ENCODE results near the gene ZDHHC14.

GRCh38 chr6:157622427-157622826, 241.4 kb downstream of the ZDHHC14 start:
- TF ChIP-seq CEBPB (IDR thresholded peaks at IDR 0.05) (no peak), YY1 (IDR thresholded peaks at IDR 0.05; ENCODE audit: low read depth) (no peak), EP300 (IDR thresholded peaks at IDR 0.05; ENCODE audit: borderline replicate concordance) (no peak), MAX (IDR thresholded peaks at IDR 0.05) (no peak), TAF1 (IDR thresholded peaks at IDR 0.05; ENCODE audit: low read depth) (no peak), TEAD4 (IDR thresholded peaks at IDR 0.05) (no peak), FOXM1 (IDR thresholded peaks at IDR 0.05; ENCODE audit: borderline replicate concordance, low read depth) (no peak), NFIC (IDR thresholded peaks at IDR 0.05) (no peak), CREB1 (IDR thresholded peaks at IDR 0.05; ENCODE audit: low read depth) (no peak), RAD21 (IDR thresholded peaks at IDR 0.05; ENCODE audit: low read depth) (no peak), USF1 (IDR thresholded peaks at IDR 0.05) (no peak), REST (IDR thresholded peaks at IDR 0.05; ENCODE audit: low read depth) (no peak), EGR1 (IDR thresholded peaks at IDR 0.05) (no peak), TCF12 (IDR thresholded peaks at IDR 0.05; ENCODE audit: low read depth) (no peak)
